ENCODE results near the gene PTGFR. TPM values are rescaled to one million over a fixed set of nuclear protein-coding genes. Genes with fewer than 3 reads are reported as not detected.

The PTGFR gene
- polyA plus RNA-seq, 2 donors, result 0.10 to 0.20 TPM

GRCh38 chr1:78516716-78517115 lies 25.9 kb downstream of the PTGFR start:
- Histone ChIP-seq H3K4me3 (ENCODE audit: low read depth in 1 of 2, low read length in 2 of 2) (no peak overlapping the region), H3K4me1 (ENCODE audit: control insufficient read depth in 2 of 2, insufficient read depth in 2 of 2, low read length in 1 of 2) (no peaks in the 10 kb centered on the region), H3K27me3 (ENCODE audit: control insufficient read depth in 1 of 2, insufficient read depth in 2 of 2, low read length in 2 of 2) (no peaks in the 10 kb centered on the region), H3K9me3 (ENCODE audit: control insufficient read depth in 2 of 2, insufficient read depth in 1 of 2, low read depth in 1 of 2, low read length in 1 of 2) (peaks cover 2 to 5% of the 10 kb centered on the region in 2 donors), H3K27ac (ENCODE audit: low read depth in 2 of 2, low read length in 1 of 2) (no peak overlapping the region), H3K36me3 (ENCODE audit: control insufficient read depth in 2 of 2, insufficient read depth in 2 of 2, low read length in 1 of 2) (no peaks in the 10 kb centered on the region)
- WGBS, 2 donors, result 39 to 47% methylated on average over 2 of the region's 2 CpGs

- no peaks in the 10 kb centered on the region for H3K36me3 ChIP-seq (ENCODE audit: control insufficient read depth in 2 of 2, insufficient read depth in 2 of 2, low read length in 1 of 2)
- H3K9me3 ChIP-seq (ENCODE audit: control insufficient read depth in 2 of 2, insufficient read depth in 1 of 2, low read depth in 1 of 2, low read length in 1 of 2), result no peaks in the 10 kb centered on the region
- no peaks in the 10 kb centered on the region for H3K27me3 ChIP-seq (ENCODE audit: control insufficient read depth in 1 of 2, insufficient read depth in 2 of 2, low read length in 2 of 2)
- no peaks in the 10 kb centered on the region for H3K4me1 ChIP-seq (ENCODE audit: control insufficient read depth in 2 of 2, insufficient read depth in 2 of 2, low read length in 1 of 2)
- 84 to 86% methylated on average over 4 of the region's 4 CpGs for WGBS, 2 donors
- H3K27ac ChIP-seq (ENCODE audit: low read depth in 2 of 2, low read length in 1 of 2), result no peak overlapping the region
- H3K4me3 ChIP-seq (ENCODE audit: low read depth in 1 of 2, low read length in 2 of 2), result no peak overlapping the region
Measured at GRCh38 chr1:78519446-78519845, 28.7 kb downstream of the PTGFR start.

- Histone ChIP-seq H3K36me3 (ENCODE audit: control insufficient read depth in 2 of 2, insufficient read depth in 2 of 2, low read length in 1 of 2) (no peaks in the 10 kb centered on the region), H3K4me3 (ENCODE audit: low read depth in 1 of 2, low read length in 2 of 2) (no peak overlapping the region), H3K9me3 (ENCODE audit: control insufficient read depth in 2 of 2, insufficient read depth in 1 of 2, low read depth in 1 of 2, low read length in 1 of 2) (no peaks in the 10 kb centered on the region), H3K27ac (ENCODE audit: low read depth in 2 of 2, low read length in 1 of 2) (no peak overlapping the region), H3K4me1 (ENCODE audit: control insufficient read depth in 2 of 2, insufficient read depth in 2 of 2, low read length in 1 of 2) (no peaks in the 10 kb centered on the region), H3K27me3 (ENCODE audit: control insufficient read depth in 1 of 2, insufficient read depth in 2 of 2, low read length in 2 of 2) (no peaks in the 10 kb centered on the region)
- 83 to 85% methylated on average over 6 of the region's 6 CpGs for WGBS, 2 donors
Measured at GRCh38 chr1:78520216-78520615, 29.4 kb downstream of the PTGFR start.

GRCh38 chr1:78520843-78521242 lies 30.1 kb downstream of the PTGFR start:
- Histone ChIP-seq H3K36me3 (ENCODE audit: control insufficient read depth in 2 of 2, insufficient read depth in 2 of 2, low read length in 1 of 2) (no peaks in the 10 kb centered on the region), H3K4me3 (ENCODE audit: low read depth in 1 of 2, low read length in 2 of 2) (no peak overlapping the region), H3K27me3 (ENCODE audit: control insufficient read depth in 1 of 2, insufficient read depth in 2 of 2, low read length in 2 of 2) (no peaks in the 10 kb centered on the region), H3K27ac (ENCODE audit: low read depth in 2 of 2, low read length in 1 of 2) (no peak overlapping the region), H3K4me1 (ENCODE audit: control insufficient read depth in 2 of 2, insufficient read depth in 2 of 2, low read length in 1 of 2) (no peaks in the 10 kb centered on the region), H3K9me3 (ENCODE audit: control insufficient read depth in 2 of 2, insufficient read depth in 1 of 2, low read depth in 1 of 2, low read length in 1 of 2) (no peaks in the 10 kb centered on the region)
- WGBS, 2 donors, result 81 to 84% methylated on average over 3 of the region's 3 CpGs

GRCh38 chr1:78522136-78522535 lies 31.4 kb downstream of the PTGFR start:
- WGBS, 2 donors, result 66 to 73% methylated on average over 2 of the region's 2 CpGs
- no peak overlapping the region for H3K4me3 ChIP-seq (ENCODE audit: low read depth in 1 of 2, low read length in 2 of 2)

GRCh38 chr1:78526496-78526895 lies 35.7 kb downstream of the PTGFR start:
- Histone ChIP-seq H3K9me3 (ENCODE audit: control insufficient read depth in 2 of 2, insufficient read depth in 1 of 2, low read depth in 1 of 2, low read length in 1 of 2) (no peaks in the 10 kb centered on the region), H3K4me1 (ENCODE audit: control insufficient read depth in 2 of 2, insufficient read depth in 2 of 2, low read length in 1 of 2) (no peaks in the 10 kb centered on the region), H3K36me3 (ENCODE audit: control insufficient read depth in 2 of 2, insufficient read depth in 2 of 2, low read length in 1 of 2) (no peaks in the 10 kb centered on the region), H3K4me3 (ENCODE audit: low read depth in 1 of 2, low read length in 2 of 2) (no peak overlapping the region), H3K27ac (ENCODE audit: low read depth in 2 of 2, low read length in 1 of 2) (no peak overlapping the region), H3K27me3 (ENCODE audit: control insufficient read depth in 1 of 2, insufficient read depth in 2 of 2, low read length in 2 of 2) (no peaks in the 10 kb centered on the region)
- 49 to 57% methylated on average over 2 of the region's 2 CpGs for WGBS, 2 donors

More at GRCh38 chr1:78522136-78522535, 31.4 kb downstream of the PTGFR start:
- Histone ChIP-seq H3K4me1 (ENCODE audit: control insufficient read depth in 2 of 2, insufficient read depth in 2 of 2, low read length in 1 of 2) (no peaks in the 10 kb centered on the region), H3K36me3 (ENCODE audit: control insufficient read depth in 2 of 2, insufficient read depth in 2 of 2, low read length in 1 of 2) (no peaks in the 10 kb centered on the region), H3K9me3 (ENCODE audit: control insufficient read depth in 2 of 2, insufficient read depth in 1 of 2, low read depth in 1 of 2, low read length in 1 of 2) (no peaks in the 10 kb centered on the region), H3K27ac (ENCODE audit: low read depth in 2 of 2, low read length in 1 of 2) (no peak overlapping the region), H3K27me3 (ENCODE audit: control insufficient read depth in 1 of 2, insufficient read depth in 2 of 2, low read length in 2 of 2) (no peaks in the 10 kb centered on the region)

- H3K27ac ChIP-seq (ENCODE audit: low read depth in 2 of 2, low read length in 1 of 2), result no peak overlapping the region
- 91 to 97% methylated on average over 2 of the region's 2 CpGs for WGBS, 2 donors
- H3K9me3 ChIP-seq (ENCODE audit: control insufficient read depth in 2 of 2, insufficient read depth in 1 of 2, low read depth in 1 of 2, low read length in 1 of 2), result no peaks in the 10 kb centered on the region
- no peak overlapping the region for H3K4me3 ChIP-seq (ENCODE audit: low read depth in 1 of 2, low read length in 2 of 2)
- H3K36me3 ChIP-seq (ENCODE audit: control insufficient read depth in 2 of 2, insufficient read depth in 2 of 2, low read length in 1 of 2), result no peaks in the 10 kb centered on the region
- no peaks in the 10 kb centered on the region for H3K27me3 ChIP-seq (ENCODE audit: control insufficient read depth in 1 of 2, insufficient read depth in 2 of 2, low read length in 2 of 2)
- H3K4me1 ChIP-seq (ENCODE audit: control insufficient read depth in 2 of 2, insufficient read depth in 2 of 2, low read length in 1 of 2), result no peaks in the 10 kb centered on the region
Measured at GRCh38 chr1:78527706-78528105, 36.9 kb downstream of the PTGFR start.

GRCh38 chr1:78533527-78533926 lies 42.8 kb downstream of the PTGFR start:
- no peaks in the 10 kb centered on the region for H3K36me3 ChIP-seq (ENCODE audit: control insufficient read depth in 2 of 2, insufficient read depth in 2 of 2, low read length in 1 of 2)
- no peak overlapping the region for H3K27ac ChIP-seq (ENCODE audit: low read depth in 2 of 2, low read length in 1 of 2)
- no peaks in the 10 kb centered on the region for H3K27me3 ChIP-seq (ENCODE audit: control insufficient read depth in 1 of 2, insufficient read depth in 2 of 2, low read length in 2 of 2)
- H3K4me1 ChIP-seq (ENCODE audit: control insufficient read depth in 2 of 2, insufficient read depth in 2 of 2, low read length in 1 of 2), result no peaks in the 10 kb centered on the region
- H3K4me3 ChIP-seq (ENCODE audit: low read depth in 1 of 2, low read length in 2 of 2), result no peak overlapping the region
- WGBS, 2 donors, result 87 to 88% methylated on average over 4 of the region's 4 CpGs
- no peaks in the 10 kb centered on the region for H3K9me3 ChIP-seq (ENCODE audit: control insufficient read depth in 2 of 2, insufficient read depth in 1 of 2, low read depth in 1 of 2, low read length in 1 of 2)

- Histone ChIP-seq H3K4me3 (ENCODE audit: low read depth in 1 of 2, low read length in 2 of 2) (no peak overlapping the region), H3K27me3 (ENCODE audit: control insufficient read depth in 1 of 2, insufficient read depth in 2 of 2, low read length in 2 of 2) (no peaks in the 10 kb centered on the region), H3K36me3 (ENCODE audit: control insufficient read depth in 2 of 2, insufficient read depth in 2 of 2, low read length in 1 of 2) (no peaks in the 10 kb centered on the region), H3K27ac (ENCODE audit: low read depth in 2 of 2, low read length in 1 of 2) (no peak overlapping the region), H3K9me3 (ENCODE audit: control insufficient read depth in 2 of 2, insufficient read depth in 1 of 2, low read depth in 1 of 2, low read length in 1 of 2) (no peaks in the 10 kb centered on the region), H3K4me1 (ENCODE audit: control insufficient read depth in 2 of 2, insufficient read depth in 2 of 2, low read length in 1 of 2) (no peaks in the 10 kb centered on the region)
- 89 to 90% methylated on average over 1 of the region's 1 CpG for WGBS, 2 donors
Measured at GRCh38 chr1:78535286-78535685, 44.5 kb downstream of the PTGFR start.

- H3K9me3 ChIP-seq (ENCODE audit: control insufficient read depth in 2 of 2, insufficient read depth in 1 of 2, low read depth in 1 of 2, low read length in 1 of 2), result no peaks in the 10 kb centered on the region
- 87 to 88% methylated on average over 2 of the region's 2 CpGs for WGBS, 2 donors
- H3K27ac ChIP-seq (ENCODE audit: low read depth in 2 of 2, low read length in 1 of 2), result no peak overlapping the region
- no peaks in the 10 kb centered on the region for H3K36me3 ChIP-seq (ENCODE audit: control insufficient read depth in 2 of 2, insufficient read depth in 2 of 2, low read length in 1 of 2)
- no peaks in the 10 kb centered on the region for H3K27me3 ChIP-seq (ENCODE audit: control insufficient read depth in 1 of 2, insufficient read depth in 2 of 2, low read length in 2 of 2)
- no peak overlapping the region for H3K4me3 ChIP-seq (ENCODE audit: low read depth in 1 of 2, low read length in 2 of 2)
- H3K4me1 ChIP-seq (ENCODE audit: control insufficient read depth in 2 of 2, insufficient read depth in 2 of 2, low read length in 1 of 2), result no peaks in the 10 kb centered on the region
Measured at GRCh38 chr1:78536427-78536826, 45.7 kb downstream of the PTGFR start.

Data from esophagus (tissue), 2 donors.